Measurements from ENCODE around the gene PIGA. TPM values are rescaled to one million over a fixed set of nuclear protein-coding genes. Genes with fewer than 3 reads are reported as not detected.
"Not testable (repeated sequence)": the region's sequence is repeated elsewhere in the genome, so short reads cannot be mapped to it uniquely, and the experiment has no call there.

Gene PIGA
- total RNA-seq, 4 donors from 2014 or later, result 3.9 to 14.9 (median 10.6) TPM

DNA sequence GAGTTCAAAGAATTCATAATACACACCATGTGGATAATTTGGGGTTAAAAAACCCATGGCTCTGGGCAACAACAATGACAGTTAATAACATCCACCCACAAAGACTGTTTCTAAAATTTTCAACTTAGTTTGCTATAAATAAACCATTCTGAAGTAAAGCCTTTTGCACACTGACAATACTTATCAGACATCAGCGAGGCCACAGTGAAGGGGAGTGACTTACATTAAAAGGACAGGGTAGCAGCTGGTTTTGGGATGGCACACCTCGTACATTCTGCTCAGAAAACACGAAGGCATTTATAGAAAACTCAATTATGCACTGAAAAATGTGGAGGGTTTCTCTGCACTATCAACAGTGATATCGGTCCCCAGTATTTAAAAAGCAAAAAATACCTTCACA, 15.0 kb downstream of the PIGA start:
- no peak for DNase-seq
- Histone ChIP-seq H3K36me3 (peaks cover 0 to 11% (median 0%) of the 10 kb centered on the region in 3 donors), H3K27me3 (no peaks in the 10 kb centered on the region), H3K9me3 (no peaks in the 10 kb centered on the region), H3K27ac (no peak overlapping the region), H3K4me3 (no peak overlapping the region), H3K4me1 (no peaks in the 10 kb centered on the region)
- TF ChIP-seq CTCF (IDR thresholded peaks at IDR 0.05) (no peak), POLR2A (IDR thresholded peaks at IDR 0.05) (no peak)

- Histone ChIP-seq H3K4me3 (no peak overlapping the region), H3K9me3 (no peaks in the 10 kb centered on the region), H3K27me3 (no peaks in the 10 kb centered on the region), H3K4me1 (no peaks in the 10 kb centered on the region), H3K36me3 (peaks cover 0 to 11% (median 0%) of the 10 kb centered on the region in 3 donors), H3K27ac (no peak overlapping the region)
- DNase-seq, result no peak
- TF ChIP-seq CTCF (IDR thresholded peaks at IDR 0.05) (no peak), POLR2A (IDR thresholded peaks at IDR 0.05) (no peak)
Observed at GRCh38 chrX:15319075-15319474, 16.2 kb downstream of the PIGA start.

GRCh38 chrX:15315509-15315908, 19.8 kb downstream of the PIGA start, which contains the start of gene ASB11:
TSS of gene ASB11 (minus strand) at chrX:15315640. CDS start at chrX:15315605, 35 bp downstream.
- no peak within 1 kb of the TSS for H3K27ac ChIP-seq

DNA sequence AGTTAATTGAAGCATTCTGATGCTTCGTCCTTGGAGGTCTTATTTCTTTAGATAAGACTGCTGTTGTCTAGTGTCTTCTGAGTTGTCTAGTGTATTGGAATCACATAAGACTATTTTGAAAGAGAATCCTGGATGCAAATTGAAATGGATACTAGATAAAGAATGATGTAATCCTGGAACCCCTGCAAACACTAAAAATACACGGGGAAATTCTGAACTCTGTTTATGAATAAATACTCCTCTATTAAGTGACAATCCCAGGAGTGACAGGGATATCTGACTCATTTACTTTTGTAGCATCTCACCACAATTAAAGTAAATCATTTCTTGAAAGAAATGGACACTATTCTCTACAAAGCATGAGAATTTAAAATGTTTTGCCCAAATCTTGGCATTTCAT, 20.9 kb downstream of the PIGA start:
- no peak for DNase-seq
- H3K36me3 ChIP-seq, result no peaks in the 10 kb centered on the region
- TF ChIP-seq POLR2A (IDR thresholded peaks at IDR 0.05), result no peak
- no peak for TF ChIP-seq CTCF (IDR thresholded peaks at IDR 0.05)

More at GRCh38 chrX:15315509-15315908, 19.8 kb downstream of the PIGA start, which contains the start of gene ASB11:
- H3K4me3 ChIP-seq, result no peak within 1 kb of the TSS
- DNase-seq, result no peak
- peaks cover 0 to 7% (median 0%) of the 10 kb centered on the region in 3 donors for H3K36me3 ChIP-seq
- TF ChIP-seq CTCF (IDR thresholded peaks at IDR 0.05) (no peak), POLR2A (IDR thresholded peaks at IDR 0.05) (no peak)
- H3K4me1 ChIP-seq, result no peaks in the 10 kb centered on the region
- no peaks in the 10 kb centered on the region for H3K9me3 ChIP-seq
- H3K27me3 ChIP-seq, result no peaks in the 10 kb centered on the region

GRCh38 chrX:15311119-15311518, 24.2 kb downstream of the PIGA start:
- TF ChIP-seq CTCF (IDR thresholded peaks at IDR 0.05), result no peak
- TF ChIP-seq POLR2A (IDR thresholded peaks at IDR 0.05), result no peak
- no peaks in the 10 kb centered on the region for H3K36me3 ChIP-seq
- DNase-seq, result no peak
- no peaks in the 10 kb centered on the region for H3K4me1 ChIP-seq
- no peak overlapping the region for H3K27ac ChIP-seq
- H3K9me3 ChIP-seq, result no peaks in the 10 kb centered on the region
- H3K27me3 ChIP-seq, result no peaks in the 10 kb centered on the region
- no peak overlapping the region for H3K4me3 ChIP-seq

More for the DNA sequence above, 20.9 kb downstream of the PIGA start:
- Histone ChIP-seq H3K27me3 (no peaks in the 10 kb centered on the region), H3K4me3 (no peak overlapping the region), H3K27ac (no peak overlapping the region), H3K4me1 (no peaks in the 10 kb centered on the region), H3K9me3 (no peaks in the 10 kb centered on the region)

GRCh38 chrX:15310117-15310516, 25.2 kb downstream of the PIGA start:
- H3K36me3 ChIP-seq, result no peaks in the 10 kb centered on the region
- H3K27ac ChIP-seq, result no peak overlapping the region
- TF ChIP-seq CTCF (IDR thresholded peaks at IDR 0.05) (no peak), POLR2A (IDR thresholded peaks at IDR 0.05) (no peak)
- H3K27me3 ChIP-seq, result no peaks in the 10 kb centered on the region
- H3K4me1 ChIP-seq, result no peaks in the 10 kb centered on the region
- DNase-seq, result no peak
- H3K9me3 ChIP-seq, result no peaks in the 10 kb centered on the region
- H3K4me3 ChIP-seq, result no peak overlapping the region

DNA sequence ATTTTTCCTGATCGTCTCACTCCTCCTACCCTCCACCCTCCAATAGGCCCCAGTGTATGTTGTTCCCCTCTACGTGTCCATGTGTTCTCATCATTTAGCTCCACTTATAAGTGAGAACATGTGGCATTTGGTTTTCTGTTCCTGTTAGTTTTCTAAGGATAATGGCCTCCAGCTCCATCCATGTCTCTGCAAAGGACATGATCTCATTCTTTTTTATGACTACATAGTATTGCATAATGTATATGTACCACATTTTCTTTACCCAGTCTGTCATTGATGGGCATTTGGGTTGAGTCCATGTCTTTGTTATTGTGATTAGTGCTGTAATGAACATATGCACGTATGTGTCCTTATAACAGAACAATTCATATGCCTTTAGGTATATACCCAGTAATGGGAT, 29.4 kb downstream of the PIGA start:
- H3K36me3 ChIP-seq, H3K4me1 ChIP-seq, H3K27me3 ChIP-seq, H3K4me3 ChIP-seq, H3K27ac ChIP-seq, H3K9me3 ChIP-seq, DNase-seq: not testable (repeated sequence)
